GM18909 (cell line): Measurements from ENCODE around the gene WDR37.

ENCODE experiments used
- ATAC-seq: cut with Tn5 transposase; IDR thresholded peaks from one replicate; pipeline ENCODE4 v1.9.1; 2021; ENCODE audit warnings: mild to moderate bottlenecking; ENCODE audit not compliant: unreplicated experiment, poor library complexity

WDR37 gene

DNA sequence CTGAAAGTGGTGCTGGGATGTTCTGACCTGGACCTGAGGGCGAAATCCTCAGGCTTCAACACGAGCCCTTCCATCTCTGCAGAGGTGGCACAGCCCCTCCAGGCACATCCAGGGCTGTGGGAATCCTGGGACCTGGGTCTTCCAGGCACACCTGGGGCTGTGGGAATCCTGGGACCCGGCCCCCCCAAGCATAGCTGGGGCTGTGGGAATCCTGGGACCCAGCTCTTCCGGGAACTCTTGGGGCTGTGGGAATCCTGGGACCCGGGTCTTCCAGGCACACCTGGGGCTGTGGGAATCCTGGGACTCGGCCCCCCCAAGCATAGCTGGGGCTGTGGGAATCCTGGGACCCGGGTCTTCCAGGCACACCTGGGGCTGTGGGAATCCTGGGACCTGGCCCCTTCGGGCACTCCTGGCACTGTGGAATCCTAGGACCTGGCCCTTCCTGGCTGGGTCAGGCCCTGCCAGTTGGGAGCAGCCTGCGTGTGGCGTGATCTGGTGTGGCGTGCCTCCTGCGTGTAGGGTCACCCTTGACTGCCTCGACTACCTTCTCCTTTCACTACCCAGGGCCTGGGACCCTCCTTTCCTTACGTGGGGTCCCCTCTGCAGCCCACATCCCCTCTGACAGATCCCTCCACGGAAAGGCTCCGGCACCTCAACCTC is 124.0 kb downstream of the WDR37 start:
- ATAC-seq, result no peak

DNA sequence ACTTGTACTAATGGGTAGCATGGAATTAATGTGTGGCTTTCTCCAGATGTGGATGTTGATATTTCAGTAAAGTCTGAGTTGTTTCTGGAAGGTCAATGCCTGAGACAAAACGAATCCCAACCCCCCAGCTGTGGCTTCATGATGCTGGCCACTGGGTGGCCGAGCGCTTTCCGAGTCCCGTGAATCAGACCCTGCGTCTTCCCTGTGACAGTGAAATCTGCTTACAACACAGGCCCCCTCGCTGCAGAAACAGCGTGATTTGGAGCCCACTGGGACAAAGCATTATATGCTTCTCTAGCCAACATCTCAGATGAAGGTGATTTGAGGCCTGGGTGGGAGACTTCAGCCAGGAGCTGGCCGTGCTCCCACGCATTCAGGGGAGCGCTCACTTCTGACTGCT is 124.7 kb downstream of the WDR37 start:
- no peak for ATAC-seq
